Measurements from ENCODE around the gene P2RX7. TPM values are rescaled to one million over a fixed set of nuclear protein-coding genes. Genes with fewer than 3 reads are reported as not detected.

Gene P2RX7
- total RNA-seq, 1 experiment from 2014 or later, result 0.55 TPM

GRCh38 chr12:121142171-121142950 is 9.7 kb downstream of the P2RX7 start (continued):
- TF ChIP-seq ZNF263 (CRISPR knock-in tag; IDR thresholded peaks at IDR 0.05; ENCODE audit: low read depth), result no peak
- TF ChIP-seq RELA (CRISPR knock-in tag; IDR thresholded peaks at IDR 0.05; ENCODE audit: borderline replicate concordance), result no peak
- TF ChIP-seq MAX (CRISPR knock-in tag; IDR thresholded peaks at IDR 0.05), result no peak
- TF ChIP-seq ETV6 (CRISPR knock-in tag; IDR thresholded peaks at IDR 0.05), result no peak
- no peak for TF ChIP-seq E2F4 (CRISPR knock-in tag; IDR thresholded peaks at IDR 0.05; ENCODE audit: borderline replicate concordance, low read depth)
- no peak for TF ChIP-seq FOXJ3 (CRISPR knock-in tag; IDR thresholded peaks at IDR 0.05; ENCODE audit: borderline replicate concordance)
- no peak for TF ChIP-seq CREB1 (CRISPR knock-in tag; IDR thresholded peaks at IDR 0.05)
- TF ChIP-seq ZNF512 (CRISPR knock-in tag; IDR thresholded peaks at IDR 0.05; ENCODE audit: borderline replicate concordance), result no peak
- TF ChIP-seq AR (CRISPR knock-in tag; IDR thresholded peaks at IDR 0.05), result no peak
- TF ChIP-seq ERG (CRISPR knock-in tag; IDR thresholded peaks at IDR 0.05), result no peak

- ATAC-seq (no peak), DNase-seq (ENCODE audit: low spot score) (no peak)
- Mint-ChIP-seq H3K27ac (no peak overlapping the region), H3K4me1 (no peaks in the 10 kb centered on the region), H3K36me3 (no peaks in the 10 kb centered on the region), H3K9me3 (peaks cover 6% of the 10 kb centered on the region), H3K27me3 (ENCODE audit: low read depth) (no peaks in the 10 kb centered on the region; the same call in 1 of the 2 replicates), H3K4me3 (no peak overlapping the region)
- CTCF ChIA-PET, result no interaction called here
- POLR2A ChIA-PET, result no interaction called here
- no peak for TF ChIP-seq ATF6 (CRISPR knock-in tag; IDR thresholded peaks at IDR 0.05)
Observed at GRCh38 chr12:121144416-121144914, 11.8 kb downstream of the P2RX7 start.

- H3K4me1 Mint-ChIP-seq, result no peaks in the 10 kb centered on the region
- H3K27me3 Mint-ChIP-seq (ENCODE audit: low read depth), result no peaks in the 10 kb centered on the region; the same call in 1 of the 2 replicates
- H3K27ac Mint-ChIP-seq, result no peak overlapping the region
- peaks cover 6% of the 10 kb centered on the region for H3K9me3 Mint-ChIP-seq
- DNase-seq (ENCODE audit: low spot score), result no peak
- CTCF ChIA-PET, result no interaction called here
- no peak for ATAC-seq
- H3K4me3 Mint-ChIP-seq, result no peak overlapping the region
- H3K36me3 Mint-ChIP-seq, result no peaks in the 10 kb centered on the region
- POLR2A ChIA-PET, result interaction anchor here (0.6 kb wide), 1 partner anchor 1394 kb away, joined by 3 read pairs; no protein-coding TSS in a partner anchor
- no peak for TF ChIP-seq PRDM15 (CRISPR knock-in tag; IDR thresholded peaks at IDR 0.05)
- TF ChIP-seq RORB (CRISPR knock-in tag; IDR thresholded peaks at IDR 0.05), result no peak
- no peak for TF ChIP-seq ZMAT4 (CRISPR knock-in tag; IDR thresholded peaks at IDR 0.05)
- no peak for TF ChIP-seq NR1H2 (CRISPR knock-in tag; IDR thresholded peaks at IDR 0.05)
- no peak for TF ChIP-seq NFE2L1 (CRISPR knock-in tag; IDR thresholded peaks at IDR 0.05)
- TF ChIP-seq SOX15 (CRISPR knock-in tag; IDR thresholded peaks at IDR 0.05), result no peak
- TF ChIP-seq GRHL2 (CRISPR knock-in tag; IDR thresholded peaks at IDR 0.05; ENCODE audit: insufficient replicate concordance, severe bottlenecking), result no peak
- no peak for TF ChIP-seq ZNF671 (CRISPR knock-in tag; IDR thresholded peaks at IDR 0.05)
Observed at GRCh38 chr12:121145221-121145620, 12.5 kb downstream of the P2RX7 start.
